Dendritic cell treated with granulocyte-macrophage colony-stimulating factor and Interleukin-4, amounts not matched to agents 40 ng/mL and 50 ng/mL, for 4 days (primary cell): ENCODE results near the gene MRI1.

ENCODE experiments used
- H3K27ac Mint-ChIP-seq: one replicate; pipeline ENCODE4 v1.8.0; 2022; ENCODE audit warnings: mild to moderate bottlenecking, mixed read lengths
- H3K27me3 Mint-ChIP-seq: one replicate; pipeline ENCODE4 v1.8.0; 2022; ENCODE audit warnings: mild to moderate bottlenecking, mixed read lengths
- H3K36me3 Mint-ChIP-seq: one replicate; pipeline ENCODE4 v1.8.0; 2022; ENCODE audit warnings: low read depth, mixed read lengths
- H3K4me1 Mint-ChIP-seq: one replicate; pipeline ENCODE4 v1.8.0; 2022; ENCODE audit warnings: low read depth, mixed read lengths
- H3K4me3 Mint-ChIP-seq: one replicate; pipeline ENCODE4 v1.8.0; 2022; ENCODE audit warnings: mild to moderate bottlenecking, moderate library complexity, mixed read lengths
- H3K9me3 Mint-ChIP-seq: one replicate; pipeline ENCODE4 v1.8.0; 2022; ENCODE audit warnings: mixed read lengths
- intact Hi-C: fragments of 100-400 bp; cut with micrococcal nuclease; formaldehyde crosslinking; loops from one replicate; pipeline ENCODE4 v1.15.0; 2022

The MRI1 gene

GRCh38 chr19:13764101-13764807 lies at the start of gene MRI1:
Gene MRI1 (plus strand): TSS chr19:13764522. CDS start chr19:13764589, 67 bp downstream.
- Mint-ChIP-seq H3K27me3 (no peaks in the 10 kb centered on the region), H3K36me3 (peaks cover 79% of the 10 kb centered on the region), H3K27ac (peak within 1 kb of the TSS; percentile 42), H3K4me1 (peaks cover 25% of the 10 kb centered on the region), H3K4me3 (peak within 1 kb of the TSS; percentile 83), H3K9me3 (no peaks in the 10 kb centered on the region)
- intact Hi-C loops: no loop called here

DNA sequence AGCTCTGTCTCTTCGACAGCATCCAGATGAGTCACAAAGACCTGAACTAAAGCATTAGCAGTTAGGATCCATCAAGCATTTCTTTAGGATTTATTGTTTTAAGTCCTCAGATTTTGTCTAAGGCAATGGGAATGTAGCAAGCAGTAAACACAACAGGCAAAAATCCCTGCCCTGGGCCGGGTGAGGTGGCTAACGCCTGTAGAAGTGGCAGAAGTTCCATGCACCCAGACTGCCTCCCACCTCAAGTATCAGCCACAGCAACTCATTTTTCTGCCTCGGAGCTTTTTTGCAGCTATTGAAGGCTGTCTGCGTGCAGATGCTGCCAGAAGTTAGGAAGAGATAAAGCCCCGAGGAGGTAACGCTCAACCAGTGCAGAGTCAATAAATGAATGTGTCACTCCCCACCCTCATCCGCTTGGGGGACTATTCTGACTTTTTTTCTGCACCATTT lies 47.1 kb upstream of the MRI1 start:
- Mint-ChIP-seq H3K36me3 (no peaks in the 10 kb centered on the region), H3K4me3 (no peak overlapping the region), H3K9me3 (no peaks in the 10 kb centered on the region), H3K4me1 (peaks cover 6% of the 10 kb centered on the region), H3K27me3 (peaks cover 31% of the 10 kb centered on the region), H3K27ac (no peak overlapping the region)
- intact Hi-C loops: no loop called here

DNA sequence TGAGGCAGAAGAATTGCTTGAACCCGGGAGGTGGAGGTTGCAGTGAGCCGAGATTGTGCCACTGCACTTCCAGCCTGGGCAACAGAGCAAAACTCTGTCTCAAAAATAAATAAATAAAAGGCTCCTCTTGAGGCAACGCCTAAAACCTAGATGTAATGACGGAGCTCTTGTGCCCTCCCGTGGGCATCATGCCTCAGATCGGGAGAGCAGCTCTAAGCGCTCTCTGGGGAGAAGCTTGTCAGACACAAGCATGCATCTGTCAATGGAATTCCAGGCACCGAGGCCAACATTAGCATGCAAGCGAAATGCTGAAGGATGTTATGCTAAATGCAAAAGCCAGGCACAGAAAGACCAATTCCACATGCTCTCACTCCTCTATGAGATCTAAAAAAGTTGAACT lies 45.6 kb upstream of the MRI1 start:
- intact Hi-C loops: no loop called here
- Mint-ChIP-seq H3K9me3 (no peaks in the 10 kb centered on the region), H3K4me1 (peaks cover 6% of the 10 kb centered on the region), H3K4me3 (no peak overlapping the region), H3K36me3 (no peaks in the 10 kb centered on the region), H3K27me3 (peaks cover 24% of the 10 kb centered on the region), H3K27ac (no peak overlapping the region)

GRCh38 chr19:13722146-13722545 lies 42.2 kb upstream of the MRI1 start:
- Mint-ChIP-seq H3K27ac (no peak overlapping the region), H3K4me3 (no peak overlapping the region), H3K4me1 (peaks cover 6% of the 10 kb centered on the region), H3K27me3 (peaks cover 17% of the 10 kb centered on the region), H3K36me3 (no peaks in the 10 kb centered on the region), H3K9me3 (no peaks in the 10 kb centered on the region)
- intact Hi-C loops: no loop called here

DNA sequence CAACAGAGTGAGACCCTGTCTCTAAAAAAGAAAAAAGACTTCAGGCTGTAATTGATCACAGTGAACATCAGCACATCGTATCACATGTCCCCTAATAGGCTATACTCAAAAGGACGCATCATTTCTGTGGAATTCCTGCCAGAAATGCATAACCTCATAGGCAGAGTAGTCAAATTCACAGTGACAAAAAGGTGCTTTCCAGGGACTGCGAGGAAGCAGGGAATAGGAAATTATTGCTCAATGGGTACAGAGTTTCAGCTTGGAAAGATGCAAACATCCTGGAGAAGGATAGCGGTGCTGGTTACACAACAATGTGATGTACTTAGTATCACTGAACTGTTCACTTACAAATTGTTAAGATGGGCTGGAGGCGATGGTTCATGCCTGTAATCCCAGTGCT lies 41.1 kb upstream of the MRI1 start:
- intact Hi-C loops: no loop called here
- Mint-ChIP-seq H3K4me3 (no peak overlapping the region), H3K27ac (no peak overlapping the region)

GRCh38 chr19:13726323-13726722 lies 38.0 kb upstream of the MRI1 start:
- Mint-ChIP-seq H3K9me3 (no peaks in the 10 kb centered on the region), H3K36me3 (no peaks in the 10 kb centered on the region), H3K4me1 (peaks cover 24% of the 10 kb centered on the region), H3K4me3 (no peak overlapping the region), H3K27ac (no peak overlapping the region), H3K27me3 (no peaks in the 10 kb centered on the region)
- intact Hi-C loops: no loop called here

More for the DNA sequence above, 41.1 kb upstream of the MRI1 start:
- H3K36me3 Mint-ChIP-seq: no peaks in the 10 kb centered on the region
- peaks cover 9% of the 10 kb centered on the region for H3K27me3 Mint-ChIP-seq
- H3K4me1 Mint-ChIP-seq: peaks cover 3% of the 10 kb centered on the region
- no peaks in the 10 kb centered on the region for H3K9me3 Mint-ChIP-seq

DNA sequence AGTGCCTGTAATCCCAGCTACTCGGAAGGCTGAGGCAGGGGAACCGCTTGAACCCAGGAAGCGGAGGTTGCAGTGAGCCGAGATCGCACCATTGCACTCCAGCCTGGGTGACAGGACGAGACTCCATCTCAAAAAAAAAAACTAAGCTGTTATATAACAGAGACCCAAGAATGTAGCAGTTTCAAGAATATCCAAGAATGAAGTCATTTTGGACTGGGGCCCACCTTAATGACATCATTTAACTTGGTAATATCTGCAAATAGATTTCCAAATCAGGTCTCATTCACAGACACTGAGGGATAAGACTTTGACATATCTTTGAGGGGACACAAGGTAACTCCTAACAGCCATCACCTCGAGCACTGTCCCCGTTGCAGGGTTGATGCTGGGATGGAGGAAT lies 36.5 kb upstream of the MRI1 start:
- no peaks in the 10 kb centered on the region for H3K27me3 Mint-ChIP-seq
- no peaks in the 10 kb centered on the region for H3K9me3 Mint-ChIP-seq
- H3K4me1 Mint-ChIP-seq: peaks cover 27% of the 10 kb centered on the region
- H3K4me3 Mint-ChIP-seq: no peak overlapping the region
- intact Hi-C loops: no loop called here
- H3K36me3 Mint-ChIP-seq: no peaks in the 10 kb centered on the region
- peak overlapping the region; percentile 45 for H3K27ac Mint-ChIP-seq

- Mint-ChIP-seq H3K36me3 (peaks cover 9% of the 10 kb centered on the region), H3K27me3 (no peaks in the 10 kb centered on the region), H3K4me1 (peaks cover 27% of the 10 kb centered on the region), H3K4me3 (peak overlapping the region; percentile 82), H3K27ac (peak overlapping the region; percentile 100), H3K9me3 (no peaks in the 10 kb centered on the region)
- intact Hi-C loops: loop anchor here (2.0 kb wide), 1 partner anchor 17 kb away; a partner anchor contains a TSS
Observed at GRCh38 chr19:13729859-13730258, 34.5 kb upstream of the MRI1 start.

GRCh38 chr19:13731147-13731964 lies 33.0 kb upstream of the MRI1 start:
- intact Hi-C loops: loop anchor here (2.0 kb wide), 1 partner anchor 15 kb away; a partner anchor contains a TSS
- peaks cover 27% of the 10 kb centered on the region for H3K4me1 Mint-ChIP-seq
- H3K27ac Mint-ChIP-seq: peak overlapping the region; percentile 100
- H3K4me3 Mint-ChIP-seq: peak overlapping the region; percentile 82
- no peaks in the 10 kb centered on the region for H3K27me3 Mint-ChIP-seq
- H3K9me3 Mint-ChIP-seq: no peaks in the 10 kb centered on the region
- peaks cover 22% of the 10 kb centered on the region for H3K36me3 Mint-ChIP-seq

DNA sequence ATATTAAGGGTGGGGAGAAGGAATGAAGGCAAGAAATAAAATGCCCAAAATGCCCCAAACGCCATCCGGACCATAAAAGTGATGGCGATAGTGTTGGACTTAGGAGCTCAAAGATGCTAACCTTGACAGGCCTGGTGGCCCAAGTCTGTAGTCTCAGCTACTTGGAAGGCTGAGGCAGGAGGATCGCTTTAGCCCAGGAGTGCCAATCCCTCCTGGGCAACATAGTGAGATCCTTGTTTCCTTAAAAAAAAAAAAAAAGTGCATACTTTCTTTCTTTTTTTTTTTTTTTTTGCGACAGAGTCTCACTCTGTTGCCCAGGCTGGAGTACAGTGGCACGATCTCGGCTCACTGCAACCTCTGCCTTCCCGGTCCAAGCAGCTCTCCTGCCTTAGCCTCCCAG lies 32.0 kb upstream of the MRI1 start:
- Mint-ChIP-seq H3K27me3 (no peaks in the 10 kb centered on the region), H3K4me1 (peaks cover 27% of the 10 kb centered on the region), H3K4me3 (peak overlapping the region; percentile 82), H3K9me3 (no peaks in the 10 kb centered on the region), H3K27ac (peak overlapping the region; percentile 100), H3K36me3 (peaks cover 23% of the 10 kb centered on the region)
- intact Hi-C loops: no loop called here

GRCh38 chr19:13734751-13735150 lies 29.6 kb upstream of the MRI1 start:
- Mint-ChIP-seq H3K4me1 (peaks cover 15% of the 10 kb centered on the region), H3K4me3 (no peak overlapping the region), H3K27ac (no peak overlapping the region), H3K9me3 (no peaks in the 10 kb centered on the region), H3K27me3 (no peaks in the 10 kb centered on the region), H3K36me3 (peaks cover 23% of the 10 kb centered on the region)
- intact Hi-C loops: no loop called here

DNA sequence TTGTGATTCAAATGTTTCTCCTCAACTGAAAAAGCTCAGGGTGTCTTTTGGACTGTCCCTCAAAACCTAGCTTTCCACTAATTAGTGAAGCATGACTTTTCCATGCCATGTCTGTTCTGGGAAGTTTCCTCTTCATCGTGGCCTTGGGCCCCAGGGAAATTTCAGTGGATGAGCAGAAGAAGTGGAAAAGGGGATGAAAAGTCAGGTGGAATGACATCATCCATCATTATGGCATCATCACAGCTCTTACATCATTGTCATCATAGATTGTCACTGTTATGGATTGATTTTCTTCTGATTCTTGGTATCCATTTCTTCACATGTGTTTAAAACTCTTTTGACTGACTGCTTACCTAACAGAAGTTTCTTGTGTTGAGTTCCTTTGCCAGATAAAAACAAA lies 26.2 kb upstream of the MRI1 start:
- Mint-ChIP-seq H3K4me1 (peaks cover 18% of the 10 kb centered on the region), H3K36me3 (peaks cover 23% of the 10 kb centered on the region), H3K9me3 (no peaks in the 10 kb centered on the region), H3K27me3 (no peaks in the 10 kb centered on the region), H3K27ac (no peak overlapping the region), H3K4me3 (no peak overlapping the region)
- intact Hi-C loops: no loop called here

DNA sequence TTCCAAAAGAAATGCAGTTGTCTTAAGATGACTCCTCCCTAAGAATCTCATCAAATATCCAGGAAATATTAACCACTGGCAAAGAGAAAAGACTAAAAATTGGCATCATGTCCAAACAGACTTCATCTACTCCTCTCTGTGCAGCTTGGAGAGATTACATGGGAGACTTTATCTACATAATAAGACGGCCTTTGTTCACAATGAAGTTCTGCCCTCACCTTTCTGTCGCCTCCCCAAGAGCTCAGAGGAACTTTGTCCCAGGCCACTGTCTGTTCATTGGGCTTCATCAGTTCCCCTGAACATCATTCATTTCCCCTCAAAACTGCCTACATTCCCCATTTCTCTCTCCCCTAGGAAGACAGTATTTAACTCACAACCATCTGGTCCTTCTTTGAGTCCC lies 22.4 kb upstream of the MRI1 start:
- no peak overlapping the region for H3K4me3 Mint-ChIP-seq
- H3K4me1 Mint-ChIP-seq: peaks cover 33% of the 10 kb centered on the region
- peak overlapping the region; percentile 76 for H3K27ac Mint-ChIP-seq
- no peaks in the 10 kb centered on the region for H3K27me3 Mint-ChIP-seq
- H3K9me3 Mint-ChIP-seq: no peaks in the 10 kb centered on the region
- H3K36me3 Mint-ChIP-seq: no peaks in the 10 kb centered on the region
- intact Hi-C loops: no loop called here

GRCh38 chr19:13742756-13743155 lies 21.6 kb upstream of the MRI1 start:
- Mint-ChIP-seq H3K4me3 (no peak overlapping the region), H3K9me3 (no peaks in the 10 kb centered on the region), H3K27me3 (no peaks in the 10 kb centered on the region), H3K36me3 (peaks cover 2% of the 10 kb centered on the region), H3K4me1 (peaks cover 39% of the 10 kb centered on the region), H3K27ac (peak overlapping the region; percentile 76)
- intact Hi-C loops: no loop called here
